SK-N-SH (cell line): ENCODE data around the gene MACROD1. TPM values are rescaled to one million over a fixed set of nuclear protein-coding genes. Genes with fewer than 3 reads are reported as not detected.

Experiments
- CTCF ChIA-PET: fragments of 300-600, 350-600 bp; formaldehyde crosslinking; extraction: SDS; loops from one replicate; lab custom pipeline; 2021; lab: Yijun Ruan, JAX
- POLR2A ChIA-PET: fragments of 350-600 bp; sonication (Branson Sonifier 250); formaldehyde crosslinking; extraction: SDS; loops from one replicate; lab custom pipeline; 2020; ENCODE audit warnings: antibody characterized with exemption, inconsistent platforms; lab: Yijun Ruan, JAX
- DNase-seq: peaks from one replicate; pipeline ENCODE4 v3.0.0; 2012
- H2AFZ ChIP-seq: fragments of 200-600 bp; sonication (generic); 2 replicates; pipeline ENCODE4 v1.8.1; 2016; ENCODE audit warnings: antibody characterized with exemption, mild to moderate bottlenecking, low read depth
- H3F3A ChIP-seq: fragments of 200-600 bp; sonication (generic); replicated peaks from 2 replicates; pipeline ENCODE3; 2016; ENCODE audit warnings: antibody characterized with exemption, mild to moderate bottlenecking; ENCODE audit not compliant: insufficient read depth
- H3K27ac ChIP-seq, 2 experiments: fragments of 200-500 bp in 1 of 2; fragments of 200-600 bp in 1 of 2; sonication (Bioruptor generic) in 1 of 2; sonication (generic), shearing (Covaris generic) in 1 of 2; 2 replicates each; pipeline versions ENCODE4 v1.5.1 to v1.6.1; 2014 to 2016; ENCODE audit warnings: low read depth in 2 of 2, inconsistent platforms in 1 of 2, low read length in 1 of 2, mild to moderate bottlenecking in 1 of 2, mixed read lengths in 1 of 2
- H3K27me3 ChIP-seq: fragments of 200-600 bp; sonication (generic), shearing (Covaris generic); 2 replicates; pipeline ENCODE4 v1.6.1; 2016; ENCODE audit warnings: mixed run types; ENCODE audit not compliant: insufficient read depth
- H3K36me3 ChIP-seq, 2 experiments: fragments of 200-500 bp in 1 of 2; fragments of 200-600 bp in 1 of 2; sonication (Bioruptor generic) in 1 of 2; sonication (generic) in 1 of 2; replicated peaks in 1 of 2; 2 replicates each; pipeline versions ENCODE3 to v1.5.1; 2014 to 2016; ENCODE audit warnings: low read length in 1 of 2, mild to moderate bottlenecking in 1 of 2; ENCODE audit not compliant: insufficient read depth in 2 of 2, control insufficient read depth in 1 of 2
- H3K4me1 ChIP-seq, 2 experiments: fragments of 200-500 bp in 1 of 2; fragments of 200-600 bp in 1 of 2; sonication (Bioruptor generic) in 1 of 2; sonication (generic), shearing (Covaris generic) in 1 of 2; 2 replicates each; pipeline versions ENCODE4 v1.5.1 to v1.6.1; 2014 to 2016; ENCODE audit warnings: low read depth in 1 of 2, low read length in 1 of 2, mixed run types in 1 of 2; ENCODE audit not compliant: insufficient read depth in 2 of 2, control insufficient read depth in 1 of 2
- H3K4me2 ChIP-seq: fragments of 200-600 bp; sonication (generic), shearing (Covaris generic); 2 replicates; pipeline ENCODE4 v1.6.1; 2017; ENCODE audit warnings: mixed run types
- H3K4me3 ChIP-seq, 2 experiments: fragments of 200-500 bp in 1 of 2; fragments of 200-600 bp in 1 of 2; sonication (Bioruptor generic) in 1 of 2; sonication (generic), shearing (Covaris generic) in 1 of 2; 2 replicates each; pipeline versions ENCODE4 v1.5.1 to v1.8.1; 2014 to 2016; ENCODE audit warnings: low read depth in 2 of 2, inconsistent platforms in 1 of 2, low read length in 1 of 2, mild to moderate bottlenecking in 1 of 2, mixed read lengths in 1 of 2, moderate library complexity in 1 of 2
- H3K79me2 ChIP-seq: fragments of 200-600 bp; sonication (generic); 2 replicates; pipeline ENCODE4 v1.8.1; 2017; ENCODE audit warnings: mild to moderate bottlenecking; ENCODE audit not compliant: insufficient read depth
- H3K9ac ChIP-seq: fragments of 200-600 bp; sonication (generic); 2 replicates; pipeline ENCODE4 v1.6.1; 2017; ENCODE audit warnings: mixed run types
- H3K9me2 ChIP-seq: fragments of 200-600 bp; sonication (generic); 2 replicates; pipeline ENCODE4 v1.6.1; 2017; ENCODE audit warnings: mixed run types
- H3K9me3 ChIP-seq: fragments of 200-600 bp; sonication (generic); 2 replicates; pipeline ENCODE4 v1.6.1; 2017; ENCODE audit warnings: mixed run types, mild to moderate bottlenecking, moderate library complexity
- H4K20me1 ChIP-seq: fragments of 200-600 bp; sonication (generic); 2 replicates; pipeline ENCODE4 v1.6.1; 2017; ENCODE audit warnings: mild to moderate bottlenecking, mixed run types; ENCODE audit not compliant: insufficient read depth
- CHD2 ChIP-seq: fragments of 150-350 bp; IDR thresholded peaks from 2 replicates; pipeline ENCODE4 v1.6.1; 2018; ENCODE audit warnings: low read length; ENCODE audit not compliant: partially characterized antibody
- FOSL2 ChIP-seq: IDR thresholded peaks from 2 replicates; pipeline ENCODE4 v1.4.0; 2012; ENCODE audit warnings: low read depth, mild to moderate bottlenecking, moderate library complexity, borderline replicate concordance
- FOXJ3 ChIP-seq: sonication (generic); formaldehyde crosslinking; IDR thresholded peaks from 2 replicates; pipeline ENCODE4 v1.5.1; 2020; ENCODE audit warnings: mild to moderate bottlenecking, missing genetic modification reagents
- FOXM1 ChIP-seq: IDR thresholded peaks from 2 replicates; pipeline ENCODE4 v1.4.0; 2012; ENCODE audit warnings: low read depth, mild to moderate bottlenecking
- GATA2 ChIP-seq: sonication (generic); formaldehyde crosslinking; IDR thresholded peaks from 2 replicates; pipeline ENCODE4 v1.5.0; 2020; ENCODE audit warnings: mild to moderate bottlenecking, missing genetic modification reagents
- MEF2A ChIP-seq: IDR thresholded peaks from 2 replicates; pipeline ENCODE4 v1.4.0; 2012; ENCODE audit warnings: low read depth, borderline replicate concordance
- NFIC ChIP-seq: IDR thresholded peaks from 2 replicates; pipeline ENCODE4 v1.4.0; 2012; ENCODE audit warnings: borderline replicate concordance
- POLR2AphosphoS5 ChIP-seq: IDR thresholded peaks from 2 replicates; pipeline ENCODE4 v1.6.1; 2012; ENCODE audit warnings: low read depth, low read length
- RAD21 ChIP-seq: IDR thresholded peaks from 2 replicates; pipeline ENCODE4 v1.6.1; 2012; ENCODE audit warnings: mild to moderate bottlenecking, low read length
- RFX5 ChIP-seq: IDR thresholded peaks from 2 replicates; pipeline ENCODE4 v1.6.1; 2012; ENCODE audit warnings: mild to moderate bottlenecking, improper control_type of control experiment, low read length
- RXRA ChIP-seq: IDR thresholded peaks from 2 replicates; pipeline ENCODE4 v1.4.0; 2012; ENCODE audit warnings: low read depth, mild to moderate bottlenecking, borderline replicate concordance
- SMC3 ChIP-seq: IDR thresholded peaks from 2 replicates; pipeline ENCODE4 v1.6.1; 2012; ENCODE audit warnings: low read depth, low read length, improper control_type of control experiment
- TAF1 ChIP-seq: IDR thresholded peaks from 2 replicates; pipeline ENCODE4 v1.6.1; 2012; ENCODE audit warnings: low read depth, mild to moderate bottlenecking, low read length, moderate library complexity, borderline replicate concordance
- TCF12 ChIP-seq: IDR thresholded peaks from 2 replicates; pipeline ENCODE4 v1.4.0; 2012
- TEAD4 ChIP-seq: IDR thresholded peaks from 2 replicates; pipeline ENCODE4 v1.4.0; 2012; ENCODE audit warnings: mild to moderate bottlenecking, borderline replicate concordance; ENCODE audit not compliant: insufficient read depth
- WGBS: methylation state at CpG from one replicate; pipeline ENCODE4 v1.1.6; 2017; ENCODE audit warnings: low lambda C conversion rate; 5-methylcytosine and 5-hydroxymethylcytosine counted together
- polyA plus RNA-seq, 3 experiments: library from polyadenylated mRNA; depleted of rRNA; stranded (reverse); fragments of >200 nt; gene quantifications; 2 replicates each; pipeline ENCODE4 v1.2.3, GENCODE V29; 2012
- TF ChIP-seq, protein P1 (sequence below): fragments of 200-600 bp; sonication (generic); IDR thresholded peaks from 2 replicates; pipeline ENCODE4 v1.6.1; 2017; ENCODE audit warnings: antibody characterized with exemption, mild to moderate bottlenecking, moderate library complexity
- TF ChIP-seq, protein P2 (sequence below): fragments of 150-350 bp; IDR thresholded peaks from 2 replicates; pipeline ENCODE4 v1.6.1; 2016; ENCODE audit warnings: mild to moderate bottlenecking, low read depth, low read length
- TF ChIP-seq, protein P3 (sequence below): IDR thresholded peaks from 2 replicates; pipeline ENCODE4 v1.4.0; 2012; ENCODE audit warnings: low read depth

MACROD1 gene
- polyA plus RNA-seq, 1 of the 3 experiments (the other 2 are of a cell fraction) = 49.1 TPM

- no peaks in the 10 kb centered on the region for H3K27me3 ChIP-seq
- H3K4me1 ChIP-seq = peaks cover 0 to 52% of the 10 kb centered on the region in 2 experiments; a peak in 1 of 4 replicates
- H3K9me2 ChIP-seq = no peaks in the 10 kb centered on the region
- H3K27ac ChIP-seq = no peak overlapping the region
- H3K36me3 ChIP-seq = no peaks in the 10 kb centered on the region
- peaks cover 5% of the 10 kb centered on the region; the same call in 1 of the 2 replicates for H4K20me1 ChIP-seq
- DNase-seq = no peak
- 81% methylated on average over 9 of the region's 22 CpGs for WGBS
- POLR2A ChIA-PET = interaction anchor here (1.6 kb wide), 1 partner anchor 16 kb away, joined by 5 read pairs; no protein-coding TSS in a partner anchor
- H3K4me2 ChIP-seq = no peak overlapping the region
- no peak for TF ChIP-seq MEF2A
- TF ChIP-seq, protein P1, sequence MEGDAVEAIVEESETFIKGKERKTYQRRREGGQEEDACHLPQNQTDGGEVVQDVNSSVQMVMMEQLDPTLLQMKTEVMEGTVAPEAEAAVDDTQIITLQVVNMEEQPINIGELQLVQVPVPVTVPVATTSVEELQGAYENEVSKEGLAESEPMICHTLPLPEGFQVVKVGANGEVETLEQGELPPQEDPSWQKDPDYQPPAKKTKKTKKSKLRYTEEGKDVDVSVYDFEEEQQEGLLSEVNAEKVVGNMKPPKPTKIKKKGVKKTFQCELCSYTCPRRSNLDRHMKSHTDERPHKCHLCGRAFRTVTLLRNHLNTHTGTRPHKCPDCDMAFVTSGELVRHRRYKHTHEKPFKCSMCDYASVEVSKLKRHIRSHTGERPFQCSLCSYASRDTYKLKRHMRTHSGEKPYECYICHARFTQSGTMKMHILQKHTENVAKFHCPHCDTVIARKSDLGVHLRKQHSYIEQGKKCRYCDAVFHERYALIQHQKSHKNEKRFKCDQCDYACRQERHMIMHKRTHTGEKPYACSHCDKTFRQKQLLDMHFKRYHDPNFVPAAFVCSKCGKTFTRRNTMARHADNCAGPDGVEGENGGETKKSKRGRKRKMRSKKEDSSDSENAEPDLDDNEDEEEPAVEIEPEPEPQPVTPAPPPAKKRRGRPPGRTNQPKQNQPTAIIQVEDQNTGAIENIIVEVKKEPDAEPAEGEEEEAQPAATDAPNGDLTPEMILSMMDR = no peak
- no peak for TF ChIP-seq TEAD4
- TF ChIP-seq RXRA = no peak
- no peak for TF ChIP-seq RAD21
- no peak for TF ChIP-seq TAF1
- TF ChIP-seq, protein P2, sequence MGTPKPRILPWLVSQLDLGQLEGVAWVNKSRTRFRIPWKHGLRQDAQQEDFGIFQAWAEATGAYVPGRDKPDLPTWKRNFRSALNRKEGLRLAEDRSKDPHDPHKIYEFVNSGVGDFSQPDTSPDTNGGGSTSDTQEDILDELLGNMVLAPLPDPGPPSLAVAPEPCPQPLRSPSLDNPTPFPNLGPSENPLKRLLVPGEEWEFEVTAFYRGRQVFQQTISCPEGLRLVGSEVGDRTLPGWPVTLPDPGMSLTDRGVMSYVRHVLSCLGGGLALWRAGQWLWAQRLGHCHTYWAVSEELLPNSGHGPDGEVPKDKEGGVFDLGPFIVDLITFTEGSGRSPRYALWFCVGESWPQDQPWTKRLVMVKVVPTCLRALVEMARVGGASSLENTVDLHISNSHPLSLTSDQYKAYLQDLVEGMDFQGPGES = no peak
- TF ChIP-seq CHD2 = no peak
- TF ChIP-seq, protein P3, sequence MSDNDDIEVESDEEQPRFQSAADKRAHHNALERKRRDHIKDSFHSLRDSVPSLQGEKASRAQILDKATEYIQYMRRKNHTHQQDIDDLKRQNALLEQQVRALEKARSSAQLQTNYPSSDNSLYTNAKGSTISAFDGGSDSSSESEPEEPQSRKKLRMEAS = no peak
- H3F3A ChIP-seq = no peaks in the 10 kb centered on the region
- H3K79me2 ChIP-seq = no peaks in the 10 kb centered on the region
- H3K9ac ChIP-seq = no peak overlapping the region
- no peaks in the 10 kb centered on the region for H3K9me3 ChIP-seq
- H3K4me3 ChIP-seq = no peak overlapping the region
- no peak overlapping the region for H2AFZ ChIP-seq
- CTCF ChIA-PET = interaction anchor here (1.6 kb wide), 1 partner anchor 19 kb away, joined by 5 read pairs; no protein-coding TSS in a partner anchor
Observed at GRCh38 chr11:64020976-64021756, 144.7 kb downstream of the MACROD1 start.

GRCh38 chr11:64019106-64020037 is 146.5 kb downstream of the MACROD1 start:
- Histone ChIP-seq H4K20me1 (peaks cover 5% of the 10 kb centered on the region; the same call in 1 of the 2 replicates), H3K27me3 (no peaks in the 10 kb centered on the region), H3K9me2 (no peaks in the 10 kb centered on the region), H3K9me3 (no peaks in the 10 kb centered on the region), H3K4me2 (no peak overlapping the region), H3K27ac (no peak overlapping the region; a peak in 1 of 4 replicates), H3K79me2 (no peaks in the 10 kb centered on the region), H3K36me3 (no peaks in the 10 kb centered on the region)
- 73% methylated on average over 20 of the region's 27 CpGs for WGBS
- no peak for DNase-seq
- CTCF ChIA-PET = interaction anchor here (0.6 to 3.0 kb wide), 5 partner anchors 10 to 133 kb away, joined by 3 to 17 read pairs (median 3); no protein-coding TSS in a partner anchor
- TF ChIP-seq GATA2 (CRISPR knock-in tag) = no peak
- TF ChIP-seq FOXM1 = no peak
- TF ChIP-seq RFX5 = no peak
- TF ChIP-seq FOSL2 = no peak
- TF ChIP-seq FOXJ3 (CRISPR knock-in tag) = no peak
- no peak for TF ChIP-seq POLR2AphosphoS5
- TF ChIP-seq SMC3 = no peak
- no peak for TF ChIP-seq TCF12
- TF ChIP-seq RXRA = no peak
- TF ChIP-seq MEF2A = no peak
- TF ChIP-seq NFIC = no peak
- TF ChIP-seq, all 33 proteins: peak for 0
- POLR2A ChIA-PET = interaction anchor here (1.8 kb wide), 1 partner anchor 17 kb away, joined by 4 read pairs; no protein-coding TSS in a partner anchor
- Histone ChIP-seq H3K4me1 (peaks cover 0 to 53% of the 10 kb centered on the region in 2 experiments; a peak in 1 of 4 replicates), H3K9ac (no peak overlapping the region), H3F3A (no peaks in the 10 kb centered on the region), H3K4me3 (no peak overlapping the region), H2AFZ (no peak overlapping the region)
